ENCODE measurements around the gene PSAP.
A peak's percentile ranks its signal among the peaks of the same experiment; 100 is the strongest.

The PSAP gene

DNA sequence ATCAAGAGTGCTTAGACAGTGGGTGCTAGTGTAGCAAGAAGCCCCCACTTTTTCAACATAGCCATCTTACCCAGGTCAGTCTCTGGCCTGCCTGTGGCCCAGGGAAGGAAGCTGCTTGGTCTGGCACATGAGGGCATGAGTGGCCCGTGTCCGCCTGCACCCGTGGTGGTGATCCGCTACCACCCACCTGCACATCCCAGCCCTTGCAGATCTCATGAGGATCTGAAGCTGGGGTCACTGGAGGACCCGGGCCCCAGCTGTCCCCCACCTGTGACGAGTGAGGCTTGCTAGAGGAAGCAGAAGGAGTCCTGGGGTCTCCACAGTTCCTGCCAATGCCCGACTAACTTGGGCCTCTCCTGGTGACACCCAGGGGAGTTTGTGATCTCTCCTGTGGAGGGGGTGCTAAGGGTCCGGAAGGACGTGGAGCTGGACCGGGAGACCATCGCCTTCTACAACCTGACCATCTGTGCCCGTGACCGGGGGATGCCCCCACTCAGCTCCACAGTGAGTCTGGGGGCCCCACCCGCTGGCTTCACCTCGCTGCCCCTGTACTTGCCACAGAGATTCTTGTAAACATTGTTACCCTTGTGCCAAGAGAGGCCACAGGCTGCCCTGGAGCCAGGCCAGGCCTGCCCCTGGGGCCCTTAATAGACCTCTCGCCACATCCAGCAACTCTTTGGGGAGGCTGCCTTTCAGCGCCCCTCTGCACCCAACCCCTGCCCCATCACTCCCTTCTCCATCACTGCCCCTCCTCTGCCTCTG is 67.0 kb downstream of the PSAP start:
- DNase-seq (ENCODE audit: low read depth): no peak

DNA sequence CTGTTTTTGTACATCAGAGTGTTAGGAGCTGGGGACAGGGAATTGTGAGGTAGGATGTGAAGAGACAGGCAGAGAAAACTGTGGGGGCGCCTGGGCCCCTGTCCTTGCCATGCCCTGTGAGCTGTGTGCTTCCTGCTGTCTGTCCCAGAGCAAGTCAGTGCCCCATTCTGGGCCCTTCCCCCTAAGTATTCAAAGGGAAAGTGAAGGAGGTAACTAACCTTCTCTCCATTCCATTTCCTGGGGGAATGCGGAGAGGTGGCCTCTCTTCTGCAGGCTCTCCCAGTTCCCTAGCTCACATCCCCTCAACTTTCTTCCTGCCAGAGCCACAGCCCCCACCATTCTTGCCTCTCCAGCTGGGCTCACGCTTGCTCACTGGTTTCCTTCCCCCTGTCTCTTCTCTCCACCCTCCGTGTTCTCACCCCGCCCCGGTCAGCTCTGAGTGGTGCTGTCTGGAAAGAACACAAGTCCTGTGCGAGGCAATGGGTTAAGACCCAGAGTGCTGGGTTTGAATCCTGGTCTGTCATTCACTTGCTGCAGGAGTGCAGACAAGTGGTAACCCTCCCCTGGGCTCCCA is 68.0 kb downstream of the PSAP start:
- DNase-seq (ENCODE audit: low read depth): no peak

DNA sequence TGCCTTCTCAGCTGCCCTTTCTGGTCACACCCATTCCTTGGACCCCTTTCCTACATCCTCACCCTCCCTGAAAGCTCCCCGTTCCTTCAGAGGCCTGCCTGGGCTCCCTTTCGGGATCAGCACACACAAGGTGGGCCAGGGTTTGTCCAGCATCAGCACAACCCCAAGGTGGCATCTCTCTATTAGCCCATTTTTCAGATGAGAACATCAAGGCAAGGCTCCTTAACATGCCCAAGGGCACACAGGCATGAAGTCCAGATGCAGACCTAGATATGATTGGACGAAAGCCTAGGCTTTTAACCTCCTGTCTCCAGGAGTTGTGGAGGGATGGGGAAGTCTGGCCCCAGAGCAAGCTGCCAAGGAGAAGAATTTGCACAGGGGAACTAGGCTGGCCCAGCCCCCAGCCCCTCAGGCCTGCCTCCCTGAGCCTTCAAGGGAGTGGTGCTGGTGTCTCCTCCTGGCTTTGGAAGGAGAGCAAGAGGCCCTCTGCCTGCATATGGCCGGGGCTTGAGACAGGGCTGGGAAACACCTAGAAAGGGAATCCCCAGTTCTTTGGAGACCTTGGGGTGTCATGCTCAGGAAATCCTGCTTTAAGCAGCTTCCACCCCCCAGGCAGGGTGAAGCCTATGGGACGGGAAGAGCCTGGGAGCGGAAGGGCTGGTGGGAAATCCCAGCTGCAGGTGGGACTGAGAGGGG is 68.7 kb downstream of the PSAP start:
- DNase-seq (ENCODE audit: low read depth): no peak

DNA sequence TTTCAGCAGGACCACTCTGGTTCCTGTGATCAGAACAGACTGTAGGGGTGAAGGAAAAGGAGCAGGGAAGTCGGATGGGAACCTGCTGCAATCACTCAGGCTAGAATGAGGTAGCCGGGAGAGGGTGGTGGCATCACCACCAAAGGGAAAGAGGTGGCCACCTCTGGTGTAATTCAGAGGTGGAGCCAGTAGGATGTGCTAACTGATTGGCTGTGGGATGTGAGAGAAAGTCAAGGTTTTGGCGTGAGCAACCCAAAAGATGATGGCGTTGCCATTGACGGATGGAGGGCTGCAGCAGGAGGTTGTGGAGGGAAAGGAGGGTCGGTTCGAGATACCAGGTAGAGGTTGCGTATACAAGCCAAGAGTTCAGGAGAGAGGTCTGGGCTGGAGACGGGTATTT is 70.3 kb downstream of the PSAP start:
- DNase-seq (ENCODE audit: low read depth): no peak

DNA sequence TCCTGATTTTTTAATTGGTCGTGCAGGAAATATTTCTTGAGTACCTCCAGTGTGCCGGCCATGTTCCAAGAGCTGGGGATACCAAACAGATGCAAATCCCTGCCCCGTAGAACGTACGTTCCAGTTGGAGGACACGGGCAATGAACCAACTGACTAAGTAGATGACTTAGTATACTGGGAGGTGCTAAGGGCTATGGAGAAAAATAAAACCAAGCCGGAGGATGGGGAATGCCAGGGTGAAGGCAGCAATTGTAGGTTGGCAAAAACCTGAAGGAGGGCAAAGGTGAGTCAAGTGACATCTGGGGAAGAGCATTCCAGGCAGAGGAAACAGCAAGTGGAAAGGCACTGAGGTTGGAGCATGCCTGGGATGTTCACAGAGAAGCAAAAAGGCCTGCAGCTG is 70.9 kb downstream of the PSAP start:
- no peak for DNase-seq (ENCODE audit: low read depth)

DNA sequence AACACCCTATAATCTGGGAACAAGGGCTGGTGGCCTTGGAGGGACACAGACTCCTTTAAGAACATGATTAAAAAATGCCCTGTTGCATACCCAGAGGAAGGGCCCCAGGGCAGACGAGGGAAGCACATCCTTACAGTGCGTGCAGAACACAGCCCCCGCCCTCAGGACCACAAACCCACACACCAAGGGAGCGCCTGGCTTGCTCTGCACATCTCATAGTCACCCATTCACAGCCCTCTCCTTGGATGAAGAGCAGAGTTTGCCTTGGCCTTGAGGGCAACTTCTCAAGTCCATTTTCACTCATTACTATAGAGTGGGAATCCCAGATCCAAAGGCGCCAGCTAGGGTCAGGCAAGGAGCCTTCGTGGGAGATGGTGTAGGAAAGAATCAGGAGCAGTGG is 71.4 kb downstream of the PSAP start:
- DNase-seq (ENCODE audit: low read depth): no peak

DNA sequence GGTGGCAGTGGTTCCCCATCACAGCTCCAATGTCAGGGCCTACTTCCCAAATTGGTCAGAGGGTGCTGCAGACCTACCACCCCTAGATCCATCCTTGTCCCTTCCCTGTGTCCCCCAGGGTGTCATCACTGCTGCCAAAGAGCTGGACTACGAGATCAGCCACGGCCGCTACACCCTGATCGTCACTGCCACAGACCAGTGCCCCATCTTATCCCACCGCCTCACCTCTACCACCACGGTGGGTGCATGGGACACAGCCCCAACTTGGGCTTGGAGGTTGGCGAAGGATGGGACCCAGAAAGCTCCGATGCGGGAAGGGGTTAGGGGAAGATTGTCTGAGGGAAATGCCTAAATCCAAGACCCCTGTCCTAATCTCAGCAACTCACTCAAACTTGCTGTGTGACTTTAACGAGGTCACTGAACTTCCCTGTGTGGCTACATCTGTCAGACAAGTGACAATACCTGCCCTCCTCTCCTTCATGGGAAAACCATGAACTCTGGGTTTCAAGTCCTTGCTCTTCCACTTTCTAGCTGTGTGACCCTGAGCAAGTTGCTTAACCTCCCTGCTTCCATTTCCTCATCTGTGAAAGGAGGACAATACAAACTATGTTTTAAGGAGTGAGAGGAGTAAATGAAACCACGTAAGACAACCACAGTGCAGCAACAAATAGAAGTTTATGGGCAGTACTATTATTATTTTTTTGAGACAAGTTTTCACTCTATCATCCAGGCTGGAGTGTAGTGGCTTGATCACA is 72.8 kb downstream of the PSAP start:
- DNase-seq (ENCODE audit: low read depth): no peak

DNA sequence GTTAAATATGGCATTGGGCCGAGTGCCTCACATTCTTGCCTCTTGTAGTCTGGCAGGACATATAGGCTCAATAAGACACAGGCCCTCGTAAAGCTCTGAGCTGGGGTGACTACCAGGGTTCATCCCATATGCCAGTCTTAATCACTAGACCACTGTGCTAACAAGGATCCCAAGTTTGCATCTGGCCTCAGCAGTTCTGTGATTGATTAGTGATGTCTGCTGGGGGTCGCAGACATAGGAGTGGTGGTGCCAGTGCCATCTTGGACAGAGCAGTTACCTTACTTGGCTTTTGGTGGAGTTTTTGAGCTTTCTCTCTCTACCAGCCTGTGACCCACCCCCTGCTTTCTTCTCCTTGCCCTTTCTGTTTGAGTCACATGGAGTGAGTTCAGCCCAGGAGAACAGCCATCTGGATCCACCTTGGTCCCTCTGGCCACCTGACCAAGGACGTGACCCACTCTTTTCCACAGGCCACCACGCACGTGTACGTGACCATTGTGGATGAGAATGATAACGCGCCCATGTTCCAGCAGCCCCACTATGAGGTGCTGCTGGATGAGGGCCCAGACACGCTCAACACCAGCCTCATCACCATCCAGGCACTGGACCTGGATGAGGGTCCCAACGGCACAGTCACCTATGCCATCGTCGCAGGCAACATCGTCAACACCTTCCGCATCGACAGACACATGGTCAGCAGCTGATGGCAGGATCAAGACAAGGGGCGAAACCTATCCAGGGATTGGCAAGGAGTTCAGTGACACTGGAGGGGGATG is 73.7 kb downstream of the PSAP start:
- no peak for DNase-seq (ENCODE audit: low read depth)

DNA sequence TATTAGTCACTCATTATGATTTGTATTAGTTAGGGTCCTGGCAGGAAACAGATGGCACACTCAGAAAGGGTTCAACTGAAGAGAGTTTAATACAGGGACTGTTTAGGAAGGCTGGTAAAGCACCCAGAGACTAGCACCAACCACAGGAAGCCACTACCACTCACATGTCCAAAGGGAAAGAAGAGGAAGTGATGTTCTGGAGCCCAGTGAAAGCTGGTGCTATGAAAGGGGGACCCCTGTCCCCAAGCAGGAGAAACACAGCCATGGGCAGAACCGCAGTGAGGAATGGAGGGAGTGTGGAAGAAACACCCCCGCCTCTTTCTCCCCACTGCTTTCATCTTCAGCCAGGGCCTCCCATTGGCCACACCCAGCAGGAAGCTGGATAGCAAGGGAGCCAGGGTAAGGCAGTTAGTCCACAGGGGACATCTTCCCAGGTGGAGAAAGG is 74.5 kb downstream of the PSAP start:
- DNase-seq (ENCODE audit: low read depth): no peak

DNA sequence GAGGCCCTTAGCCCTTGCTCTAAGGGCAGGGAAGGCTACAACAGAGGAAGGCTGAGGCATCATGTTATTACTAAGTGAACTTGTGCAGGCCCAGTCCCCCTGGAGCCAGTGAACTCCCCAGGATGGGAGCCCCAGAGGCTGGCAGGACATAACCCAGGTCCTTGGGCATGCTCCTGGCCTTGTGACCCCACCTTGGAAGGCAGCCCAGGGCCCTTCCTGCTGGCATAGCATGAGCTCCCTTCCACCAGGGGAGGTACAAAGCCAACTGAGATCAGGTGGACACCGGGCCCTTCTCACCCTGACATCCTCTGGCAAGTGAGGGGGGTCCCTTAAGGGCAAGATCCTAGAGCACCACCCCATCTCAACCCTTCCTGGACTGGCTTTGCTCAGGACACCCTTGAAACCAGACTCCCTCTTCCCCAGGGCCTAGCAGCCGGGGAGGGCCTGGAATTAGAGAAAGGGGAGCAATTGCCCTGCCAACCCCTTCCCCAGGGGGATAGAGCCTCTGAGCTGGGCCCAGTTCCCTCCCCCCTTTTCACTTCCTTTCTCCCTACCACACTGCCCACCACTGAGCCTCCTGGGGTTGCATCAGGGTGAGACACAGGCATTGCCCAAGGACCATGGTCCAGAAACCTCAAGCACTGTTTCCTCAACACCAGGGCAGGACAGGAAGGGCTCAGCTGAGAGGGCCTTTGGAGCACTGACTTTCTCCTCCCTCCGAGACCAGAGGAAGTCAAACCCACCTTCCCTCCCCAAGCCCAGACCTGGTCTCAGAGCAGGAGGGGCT is 75.9 kb downstream of the PSAP start:
- DNase-seq (ENCODE audit: low read depth): no peak

DNA sequence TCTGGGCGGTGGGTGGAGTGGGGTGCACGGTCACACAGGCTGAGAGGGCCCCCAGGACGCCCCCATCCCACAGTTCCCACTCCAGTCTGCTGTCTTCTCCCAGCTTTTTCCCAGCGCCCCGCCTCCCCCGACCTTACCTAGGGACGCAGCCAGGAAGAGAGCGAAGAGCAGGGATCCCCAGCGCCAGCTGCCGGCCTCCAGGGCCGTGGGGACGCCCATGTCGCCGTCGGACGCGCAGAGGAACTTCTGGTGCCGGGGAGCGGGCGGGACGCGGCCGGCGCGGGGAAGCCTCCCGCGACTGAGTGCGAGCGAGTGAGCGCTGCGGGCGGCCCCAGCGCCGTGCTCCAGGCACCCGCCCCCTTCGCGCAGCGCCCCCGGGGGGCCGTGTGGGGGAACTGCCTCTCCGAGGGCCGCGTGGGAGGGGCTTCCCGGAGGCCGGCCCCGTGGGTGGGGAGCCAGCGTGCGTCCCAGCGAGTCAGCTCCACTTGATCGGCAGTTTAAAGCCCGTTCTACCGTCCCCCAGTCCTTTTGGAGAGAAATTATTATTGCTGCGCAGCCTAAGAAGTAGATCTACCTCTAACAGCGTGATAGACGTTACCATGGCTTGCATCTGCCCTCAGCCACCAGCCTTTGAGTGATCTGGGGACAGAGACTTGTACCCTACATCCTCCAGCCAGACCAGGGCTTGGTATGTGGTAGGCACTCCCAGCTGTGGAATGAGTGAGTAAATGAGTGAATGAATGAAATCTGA is 77.7 kb downstream of the PSAP start, which contains the start of gene VSIR:
Gene VSIR, minus strand, starts transcription at position 300 of the 751 bp plus-strand sequence. Its CDS starts 81 bp downstream, at position 219.
- DNase-seq (ENCODE audit: low read depth): peak; percentile 97

DNA sequence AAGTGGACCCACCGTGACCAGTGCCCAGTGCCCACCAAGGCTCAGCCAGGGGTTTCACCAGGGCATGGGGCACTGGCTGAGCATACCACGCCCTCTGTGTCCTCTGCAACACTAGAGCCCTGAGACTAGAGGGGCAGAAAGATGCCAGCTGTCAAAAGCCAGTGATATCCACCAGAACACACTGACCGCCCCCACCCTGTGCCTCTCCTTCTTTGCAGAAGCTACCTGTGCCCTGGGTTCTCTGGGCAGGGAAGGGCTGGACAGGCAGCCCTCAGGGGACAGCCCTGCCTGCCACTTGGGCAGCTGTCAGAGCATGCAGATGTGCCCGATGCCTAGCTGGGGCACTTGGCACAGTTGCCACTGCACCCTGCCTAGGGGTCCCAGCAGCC is 78.2 kb downstream of the PSAP start:
- no peak for DNase-seq (ENCODE audit: low read depth)

DNA sequence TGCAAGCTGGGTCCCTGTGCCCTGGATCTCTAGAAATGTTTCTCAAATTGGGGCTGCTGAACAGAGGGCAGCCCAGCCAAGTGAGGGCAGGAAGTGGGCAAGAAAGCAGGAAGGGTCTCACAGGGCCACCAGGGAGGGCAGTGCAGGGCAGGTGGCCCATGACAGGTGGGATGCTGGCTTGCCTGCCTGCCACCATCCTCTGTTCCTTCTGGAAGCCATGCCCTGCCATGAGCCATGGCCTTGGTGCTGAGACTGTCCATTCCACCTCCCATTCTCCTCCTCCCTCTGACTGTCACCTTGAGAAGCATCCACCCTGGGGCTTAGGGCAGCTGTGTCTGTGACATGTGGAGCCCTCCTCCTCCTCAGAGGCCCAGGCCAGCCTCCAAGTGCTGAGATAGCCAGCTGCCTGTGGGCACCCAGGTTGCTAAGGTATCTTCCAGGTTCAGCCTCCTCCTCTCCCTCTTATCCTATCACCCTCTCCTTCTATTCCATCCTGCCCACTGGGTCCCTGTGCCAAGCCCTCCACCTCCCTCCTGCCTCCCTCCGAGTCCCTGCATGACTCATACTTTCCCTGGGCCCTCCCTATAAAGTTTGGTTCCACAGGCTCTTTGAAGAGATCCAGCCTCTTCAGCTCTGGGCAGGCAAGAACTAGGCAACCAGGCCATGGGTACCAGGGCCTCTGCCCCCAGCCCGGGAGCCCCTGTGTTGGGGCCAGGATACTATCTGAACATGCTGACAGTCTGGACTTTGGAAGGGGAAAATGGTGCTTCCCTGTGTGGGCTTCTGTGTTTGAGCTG is 79.0 kb downstream of the PSAP start:
- no peak for DNase-seq (ENCODE audit: low read depth)

DNA sequence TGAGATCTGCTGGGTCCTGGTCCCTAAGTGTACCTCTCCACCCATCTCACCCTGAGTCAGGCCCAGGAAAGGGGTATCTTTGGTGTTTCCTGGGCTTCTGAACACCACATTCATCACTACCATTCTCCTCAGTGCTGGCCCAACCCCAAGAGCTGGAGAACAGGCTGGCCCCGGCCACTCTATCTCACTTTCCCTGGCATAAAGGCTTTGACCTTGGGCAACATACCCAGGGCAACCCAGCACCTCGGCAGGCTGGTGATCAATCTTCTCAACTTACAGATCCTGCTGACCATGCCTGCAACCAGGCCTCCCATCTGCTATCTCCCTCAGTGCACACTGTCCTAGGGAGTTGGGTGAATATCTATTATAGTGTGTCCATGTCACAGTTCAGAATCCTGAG is 79.8 kb downstream of the PSAP start:
- no peak for DNase-seq (ENCODE audit: low read depth)

DNA sequence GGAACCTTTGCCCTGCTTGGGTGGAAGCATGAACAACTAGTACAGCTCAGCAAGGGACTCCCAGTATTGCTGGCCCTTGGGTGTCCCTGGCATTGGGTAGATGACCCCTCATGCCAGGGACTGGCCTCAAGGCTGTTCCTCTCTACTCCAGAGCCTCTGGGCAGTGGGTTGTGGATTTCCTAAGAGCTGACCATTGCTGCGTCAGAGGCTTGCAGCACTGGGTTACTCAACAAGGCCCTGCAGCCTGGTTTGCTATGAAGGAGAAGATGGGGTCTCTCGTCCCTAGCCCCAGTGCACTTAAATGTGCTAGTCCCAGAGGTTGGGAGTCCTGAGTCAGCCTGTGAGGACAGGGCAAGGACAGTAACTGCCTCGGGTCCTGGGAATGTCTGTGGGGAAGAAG is 80.3 kb downstream of the PSAP start:
- DNase-seq (ENCODE audit: low read depth): no peak

DNA sequence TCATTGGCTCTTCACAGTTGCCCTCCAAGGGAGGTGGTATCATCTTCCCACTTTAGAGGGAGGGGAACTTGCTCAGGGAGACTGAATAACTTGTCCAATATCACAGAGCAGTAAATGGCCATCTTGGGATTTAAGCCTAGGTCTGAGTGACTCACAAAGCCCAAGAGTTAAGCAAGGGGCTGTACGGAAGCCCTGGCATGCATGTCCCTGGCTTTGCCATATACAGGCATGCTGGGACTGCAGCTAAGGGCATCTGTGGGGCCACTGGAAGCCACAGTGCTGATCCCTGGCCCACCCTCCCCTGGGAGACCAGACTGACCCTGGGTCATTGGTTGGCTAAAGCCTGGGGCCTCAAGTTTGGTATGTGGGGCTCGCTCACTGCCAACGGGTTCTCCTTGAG is 80.8 kb downstream of the PSAP start:
- DNase-seq (ENCODE audit: low read depth): no peak

DNA sequence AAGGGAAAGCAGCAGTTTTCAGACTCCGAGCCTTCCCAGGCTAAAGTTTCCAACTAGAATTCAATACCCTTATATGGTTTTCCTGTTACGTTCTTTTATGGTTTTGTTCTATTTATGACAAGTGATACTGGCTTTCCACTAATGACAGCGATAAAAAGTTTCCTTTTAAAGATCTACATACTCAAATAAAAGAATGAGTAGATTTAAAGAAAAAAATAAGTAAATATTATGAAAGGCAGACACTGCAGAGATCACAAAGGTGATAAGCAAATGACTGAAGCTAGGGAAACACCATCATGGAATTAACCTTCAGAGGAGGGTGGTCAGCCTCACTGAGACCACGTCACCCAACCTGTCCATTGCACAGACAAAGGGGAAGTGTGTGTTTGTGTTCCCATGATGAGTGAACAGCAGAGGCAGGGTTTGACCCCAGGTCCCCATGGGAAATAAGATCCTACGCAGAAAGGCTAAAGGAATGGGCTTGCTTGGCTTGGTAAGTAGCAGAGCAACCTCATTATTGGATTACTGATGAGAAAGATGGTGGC is 81.7 kb downstream of the PSAP start:
- no peak for DNase-seq (ENCODE audit: low read depth)

DNA sequence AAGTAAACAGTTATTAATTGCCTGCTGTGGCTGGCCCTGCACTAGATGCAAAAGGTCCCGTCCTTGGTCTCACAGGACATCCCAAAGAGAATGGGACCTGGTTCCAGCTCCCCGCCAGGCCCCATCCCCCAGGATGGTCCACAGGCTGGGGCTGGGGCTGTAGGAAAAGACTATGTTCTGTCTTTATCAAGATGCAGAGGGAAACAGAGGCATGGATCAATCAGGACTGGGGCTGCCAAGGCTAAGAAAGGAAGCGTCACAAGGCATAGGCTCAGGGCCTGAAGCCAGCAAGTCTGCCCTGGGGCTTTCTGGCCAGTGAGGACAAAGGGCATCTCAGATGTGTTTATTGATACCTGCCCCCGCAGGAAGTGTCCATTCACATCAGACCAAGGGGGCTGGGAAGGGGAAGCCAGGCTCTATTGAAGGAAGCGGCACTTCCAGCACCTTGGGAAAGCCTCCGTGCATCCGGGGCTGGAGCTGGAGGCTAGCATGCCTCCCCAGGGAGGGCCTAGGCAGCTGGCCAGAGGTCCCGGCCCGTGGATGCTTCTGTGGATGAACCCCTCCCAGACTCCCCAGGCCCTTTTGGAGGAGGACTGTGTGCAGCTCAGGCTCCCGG is 83.5 kb downstream of the PSAP start:
- no peak for DNase-seq (ENCODE audit: low read depth)

Data from activated T-cell treated with anti-CD3 and anti-CD28 coated beads for 48 hours (primary cell).